Mammary epithelial cell (primary cell): ENCODE measurements around the gene LYRM9.

ENCODE experiments used
- EZH2 ChIP-seq: IDR thresholded peaks from 2 replicates; pipeline ENCODE4 v1.6.1; 2012; ENCODE audit warnings: low read length, inconsistent platforms, borderline replicate concordance
- TF ChIP-seq, protein P1 (sequence below), 2 donors: IDR thresholded peaks in 1 of 2; conservative IDR thresholded peaks in 1 of 2; 2 replicates each; pipeline ENCODE4 v1.5.1; 2011 to 2012; ENCODE audit warnings: inconsistent platforms in 2 of 2, low read length in 2 of 2, mild to moderate bottlenecking in 2 of 2, control low read depth in 1 of 2, low read depth in 1 of 2; ENCODE audit not compliant: insufficient read depth in 1 of 2; ENCODE audit errors: extremely low read depth in 1 of 2

DNA sequence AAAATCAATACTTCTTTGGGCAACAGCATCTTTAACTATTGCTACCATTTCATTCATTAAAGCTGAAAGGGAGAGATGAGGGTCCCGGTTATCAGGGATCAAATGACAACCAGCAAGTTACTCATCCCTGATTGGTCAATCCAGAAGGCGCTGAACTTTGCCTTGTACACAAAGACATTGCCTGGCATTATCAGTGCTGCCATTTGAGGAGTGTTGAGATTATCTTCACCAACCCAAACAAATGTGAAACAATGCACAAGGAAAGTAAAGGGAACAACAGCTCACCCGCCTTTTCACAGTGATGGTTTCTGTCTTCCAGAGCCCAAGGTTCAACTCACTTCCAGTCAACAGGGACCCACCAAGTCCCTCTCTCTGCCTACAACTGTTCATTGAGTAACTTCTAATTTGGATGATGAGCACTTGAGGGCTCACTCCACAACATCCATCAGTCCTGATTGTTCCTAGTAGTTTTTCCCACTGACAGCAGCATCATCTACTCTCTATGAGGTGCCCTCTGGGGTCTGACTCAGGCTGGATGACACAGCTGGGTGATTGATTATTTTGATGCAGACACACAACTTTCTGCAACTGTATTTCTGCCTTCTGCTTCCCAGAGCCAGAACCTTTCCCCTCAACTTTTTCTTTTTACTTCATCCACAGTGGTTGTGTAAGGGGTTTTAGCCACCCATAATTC is 32.0 kb downstream of the LYRM9 start:
- TF ChIP-seq, protein P1, sequence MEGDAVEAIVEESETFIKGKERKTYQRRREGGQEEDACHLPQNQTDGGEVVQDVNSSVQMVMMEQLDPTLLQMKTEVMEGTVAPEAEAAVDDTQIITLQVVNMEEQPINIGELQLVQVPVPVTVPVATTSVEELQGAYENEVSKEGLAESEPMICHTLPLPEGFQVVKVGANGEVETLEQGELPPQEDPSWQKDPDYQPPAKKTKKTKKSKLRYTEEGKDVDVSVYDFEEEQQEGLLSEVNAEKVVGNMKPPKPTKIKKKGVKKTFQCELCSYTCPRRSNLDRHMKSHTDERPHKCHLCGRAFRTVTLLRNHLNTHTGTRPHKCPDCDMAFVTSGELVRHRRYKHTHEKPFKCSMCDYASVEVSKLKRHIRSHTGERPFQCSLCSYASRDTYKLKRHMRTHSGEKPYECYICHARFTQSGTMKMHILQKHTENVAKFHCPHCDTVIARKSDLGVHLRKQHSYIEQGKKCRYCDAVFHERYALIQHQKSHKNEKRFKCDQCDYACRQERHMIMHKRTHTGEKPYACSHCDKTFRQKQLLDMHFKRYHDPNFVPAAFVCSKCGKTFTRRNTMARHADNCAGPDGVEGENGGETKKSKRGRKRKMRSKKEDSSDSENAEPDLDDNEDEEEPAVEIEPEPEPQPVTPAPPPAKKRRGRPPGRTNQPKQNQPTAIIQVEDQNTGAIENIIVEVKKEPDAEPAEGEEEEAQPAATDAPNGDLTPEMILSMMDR (conservative IDR thresholded peaks at IDR 0.05 in 1 of 2, IDR thresholded peaks at IDR 0.05 in 1 of 2; ENCODE audit: extremely low read depth in 1 of 2, insufficient read depth in 1 of 2, low read depth in 1 of 2, low read length in 2 of 2), result no peak
- no peak for TF ChIP-seq EZH2
